ENCODE measurements around the gene ZAP70.

GRCh38 chr2:97733341-97734035 is 20.1 kb downstream of the ZAP70 start:
- no peak for TF ChIP-seq CTCF (IDR thresholded peaks at IDR 0.05)
- TF ChIP-seq ZFX (IDR thresholded peaks at IDR 0.05; ENCODE audit: borderline replicate concordance): no peak

All from 22Rv1 (cell line).